Uterus (tissue), 2 donors: ENCODE measurements around the gene GABRB3.

Experiments
- POLR2A ChIP-seq, 2 donors: fragments of 450-650 bp; IDR thresholded peaks; one replicate each; pipeline ENCODE4 v1.6.1; 2016; ENCODE audit warnings: antibody characterized with exemption in 2 of 2, mild to moderate bottlenecking in 1 of 2, moderate library complexity in 1 of 2
- TF ChIP-seq, protein P1 (sequence below), 4 experiments: fragments of 200-600 bp in 2 of 4; fragments of 450-650 bp in 2 of 4; sonication (generic) in 2 of 4; IDR thresholded peaks; one replicate each; pipeline ENCODE4 v1.5.1; 2016 to 2019; ENCODE audit warnings: antibody characterized with exemption in 4 of 4, mild to moderate bottlenecking in 2 of 4, moderate library complexity in 1 of 4

- no peak for TF ChIP-seq POLR2A (IDR thresholded peaks at IDR 0.05)
- TF ChIP-seq, protein P1, sequence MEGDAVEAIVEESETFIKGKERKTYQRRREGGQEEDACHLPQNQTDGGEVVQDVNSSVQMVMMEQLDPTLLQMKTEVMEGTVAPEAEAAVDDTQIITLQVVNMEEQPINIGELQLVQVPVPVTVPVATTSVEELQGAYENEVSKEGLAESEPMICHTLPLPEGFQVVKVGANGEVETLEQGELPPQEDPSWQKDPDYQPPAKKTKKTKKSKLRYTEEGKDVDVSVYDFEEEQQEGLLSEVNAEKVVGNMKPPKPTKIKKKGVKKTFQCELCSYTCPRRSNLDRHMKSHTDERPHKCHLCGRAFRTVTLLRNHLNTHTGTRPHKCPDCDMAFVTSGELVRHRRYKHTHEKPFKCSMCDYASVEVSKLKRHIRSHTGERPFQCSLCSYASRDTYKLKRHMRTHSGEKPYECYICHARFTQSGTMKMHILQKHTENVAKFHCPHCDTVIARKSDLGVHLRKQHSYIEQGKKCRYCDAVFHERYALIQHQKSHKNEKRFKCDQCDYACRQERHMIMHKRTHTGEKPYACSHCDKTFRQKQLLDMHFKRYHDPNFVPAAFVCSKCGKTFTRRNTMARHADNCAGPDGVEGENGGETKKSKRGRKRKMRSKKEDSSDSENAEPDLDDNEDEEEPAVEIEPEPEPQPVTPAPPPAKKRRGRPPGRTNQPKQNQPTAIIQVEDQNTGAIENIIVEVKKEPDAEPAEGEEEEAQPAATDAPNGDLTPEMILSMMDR (IDR thresholded peaks at IDR 0.05), result no peak
Observed at GRCh38 chr15:26716069-26716468, 56.8 kb downstream of the GABRB3 start.
